ENCODE results near the gene ATP8B1. TPM values are rescaled to one million over a fixed set of nuclear protein-coding genes. Genes with fewer than 3 reads are reported as not detected.
"Not testable (repeated sequence)": the region's sequence is repeated elsewhere in the genome, so short reads cannot be mapped to it uniquely, and the experiment has no call there.

Gene ATP8B1
- total RNA-seq, 1 donor from 2014 or later = 20.8 TPM

DNA sequence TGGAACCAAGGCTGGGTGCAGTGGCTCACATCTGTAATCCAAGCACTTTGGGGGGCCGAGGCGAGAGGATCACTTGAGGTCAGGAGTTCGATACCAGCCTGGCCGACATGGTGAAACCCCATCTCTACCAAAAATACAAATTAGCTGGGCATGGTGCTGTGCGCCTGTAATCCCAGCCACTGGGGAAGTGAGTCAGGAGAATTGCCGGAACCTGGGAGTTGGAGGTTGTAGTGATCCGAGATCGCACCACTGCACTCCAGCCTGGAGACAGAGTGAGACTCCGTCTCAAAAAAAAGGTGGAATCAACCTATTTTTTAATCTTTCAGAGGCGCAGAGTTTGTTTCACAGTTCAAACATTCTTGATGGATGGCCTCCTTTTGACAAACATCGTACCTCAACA is 24.5 kb upstream of the ATP8B1 start:
- Histone ChIP-seq H3K36me3 (ENCODE audit: control insufficient read depth, insufficient read depth, low read length) (no peaks in the 10 kb centered on the region), H3K27me3 (ENCODE audit: control insufficient read depth, insufficient read depth, low read length) (no peaks in the 10 kb centered on the region), H3K4me3 (ENCODE audit: low read depth, low read length) (no peak overlapping the region)
- TF ChIP-seq, protein P1, sequence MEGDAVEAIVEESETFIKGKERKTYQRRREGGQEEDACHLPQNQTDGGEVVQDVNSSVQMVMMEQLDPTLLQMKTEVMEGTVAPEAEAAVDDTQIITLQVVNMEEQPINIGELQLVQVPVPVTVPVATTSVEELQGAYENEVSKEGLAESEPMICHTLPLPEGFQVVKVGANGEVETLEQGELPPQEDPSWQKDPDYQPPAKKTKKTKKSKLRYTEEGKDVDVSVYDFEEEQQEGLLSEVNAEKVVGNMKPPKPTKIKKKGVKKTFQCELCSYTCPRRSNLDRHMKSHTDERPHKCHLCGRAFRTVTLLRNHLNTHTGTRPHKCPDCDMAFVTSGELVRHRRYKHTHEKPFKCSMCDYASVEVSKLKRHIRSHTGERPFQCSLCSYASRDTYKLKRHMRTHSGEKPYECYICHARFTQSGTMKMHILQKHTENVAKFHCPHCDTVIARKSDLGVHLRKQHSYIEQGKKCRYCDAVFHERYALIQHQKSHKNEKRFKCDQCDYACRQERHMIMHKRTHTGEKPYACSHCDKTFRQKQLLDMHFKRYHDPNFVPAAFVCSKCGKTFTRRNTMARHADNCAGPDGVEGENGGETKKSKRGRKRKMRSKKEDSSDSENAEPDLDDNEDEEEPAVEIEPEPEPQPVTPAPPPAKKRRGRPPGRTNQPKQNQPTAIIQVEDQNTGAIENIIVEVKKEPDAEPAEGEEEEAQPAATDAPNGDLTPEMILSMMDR (IDR thresholded peaks at IDR 0.05; ENCODE audit: insufficient read depth, low read length, severe bottlenecking) = no peak
- FAIRE-seq = no peak
- no peak for DNase-seq (ENCODE audit: low read depth)

DNA sequence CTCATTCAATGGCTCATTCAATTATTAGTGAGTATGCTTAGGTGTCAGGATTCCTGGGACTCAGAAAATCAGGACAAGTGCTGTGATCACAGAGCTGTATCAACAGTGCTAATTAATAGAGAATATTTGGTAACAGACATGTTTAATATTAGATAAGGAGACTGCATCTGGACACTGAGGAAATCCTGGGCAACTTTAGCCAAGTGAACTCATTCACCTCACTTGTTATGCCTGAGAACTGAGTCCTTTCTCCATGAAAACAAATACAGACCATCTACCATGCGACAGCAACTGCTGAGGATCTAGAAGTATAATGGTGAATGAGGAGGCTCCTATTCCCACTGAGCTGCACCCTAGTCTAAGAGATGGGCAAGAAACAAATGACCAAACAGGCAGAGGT is 23.1 kb upstream of the ATP8B1 start:
- FAIRE-seq = no peak
- no peak overlapping the region for H3K4me3 ChIP-seq (ENCODE audit: low read depth, low read length)
- no peak for DNase-seq (ENCODE audit: low read depth)
- no peaks in the 10 kb centered on the region for H3K36me3 ChIP-seq (ENCODE audit: control insufficient read depth, insufficient read depth, low read length)
- TF ChIP-seq, protein P1 (IDR thresholded peaks at IDR 0.05; ENCODE audit: insufficient read depth, low read length, severe bottlenecking) = no peak
- H3K27me3 ChIP-seq (ENCODE audit: control insufficient read depth, insufficient read depth, low read length) = no peaks in the 10 kb centered on the region

DNA sequence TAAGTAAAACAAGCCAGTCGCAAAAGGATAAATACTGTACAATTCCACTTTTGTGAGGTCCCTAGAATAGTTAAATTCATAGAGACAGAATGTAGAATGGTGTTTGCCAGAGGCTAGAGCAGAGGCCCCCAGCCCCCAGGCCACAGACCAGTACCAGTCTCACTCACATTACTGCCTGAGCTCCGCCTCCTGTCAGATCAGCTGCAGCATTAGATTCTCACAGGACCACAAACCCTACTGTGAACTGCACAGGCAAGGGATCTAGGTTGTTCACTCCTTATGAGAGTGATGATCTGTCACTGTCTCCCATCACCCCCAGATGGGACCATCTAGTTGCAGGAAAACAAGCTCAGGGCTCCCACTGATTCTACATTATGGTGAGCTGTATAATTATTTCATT is 17.5 kb upstream of the ATP8B1 start:
- not testable (repeated sequence) for H3K4me3 ChIP-seq (ENCODE audit: low read depth, low read length); FAIRE-seq; H3K36me3 ChIP-seq (ENCODE audit: control insufficient read depth, insufficient read depth, low read length); H3K27me3 ChIP-seq (ENCODE audit: control insufficient read depth, insufficient read depth, low read length); DNase-seq (ENCODE audit: low read depth)

DNA sequence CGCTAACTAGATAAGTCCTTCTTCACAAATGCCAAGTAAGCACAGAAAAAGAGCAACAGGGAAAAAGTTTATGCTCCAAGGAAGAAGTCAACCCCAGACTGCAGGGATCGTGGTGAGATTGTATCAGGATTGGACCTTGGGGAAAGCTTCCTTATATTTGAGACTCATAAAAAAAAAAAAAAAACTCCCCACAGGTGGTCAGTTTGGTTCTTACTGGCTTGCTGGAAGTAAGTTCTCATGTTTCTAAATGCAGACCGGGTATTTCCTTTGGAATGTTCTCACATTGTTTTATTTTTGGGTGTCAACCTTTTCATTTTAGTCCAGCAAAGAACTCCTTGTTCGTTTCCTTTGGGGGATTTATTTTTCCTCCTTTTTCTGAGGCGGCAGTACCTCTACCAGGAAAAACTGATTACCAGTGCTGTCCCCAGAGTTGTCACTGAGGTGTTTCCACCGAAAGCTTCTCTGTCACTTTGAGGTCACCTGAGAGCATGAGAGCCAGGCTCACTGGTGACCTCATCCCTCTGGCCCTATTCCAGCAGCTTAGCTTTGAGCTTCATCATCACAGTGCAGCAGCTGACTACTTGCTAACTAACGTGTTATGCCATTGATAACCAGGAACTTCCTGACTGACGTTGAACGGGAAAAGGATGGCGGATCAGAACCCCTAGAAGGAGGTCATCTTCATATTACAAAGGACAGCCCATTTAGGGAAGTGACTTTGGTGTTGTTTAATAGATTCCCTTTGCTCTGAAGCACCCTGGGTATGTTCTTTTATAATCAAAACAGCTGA is 16.8 kb upstream of the ATP8B1 start:
- Histone ChIP-seq H3K36me3 (ENCODE audit: control insufficient read depth, insufficient read depth, low read length) (no peaks in the 10 kb centered on the region), H3K4me3 (ENCODE audit: low read depth, low read length) (no peak overlapping the region), H3K27me3 (ENCODE audit: control insufficient read depth, insufficient read depth, low read length) (no peaks in the 10 kb centered on the region)
- DNase-seq (ENCODE audit: low read depth) (peak; percentile 91), FAIRE-seq (no peak)
- TF ChIP-seq, protein P1 (IDR thresholded peaks at IDR 0.05; ENCODE audit: insufficient read depth, low read length, severe bottlenecking) = no peak

DNA sequence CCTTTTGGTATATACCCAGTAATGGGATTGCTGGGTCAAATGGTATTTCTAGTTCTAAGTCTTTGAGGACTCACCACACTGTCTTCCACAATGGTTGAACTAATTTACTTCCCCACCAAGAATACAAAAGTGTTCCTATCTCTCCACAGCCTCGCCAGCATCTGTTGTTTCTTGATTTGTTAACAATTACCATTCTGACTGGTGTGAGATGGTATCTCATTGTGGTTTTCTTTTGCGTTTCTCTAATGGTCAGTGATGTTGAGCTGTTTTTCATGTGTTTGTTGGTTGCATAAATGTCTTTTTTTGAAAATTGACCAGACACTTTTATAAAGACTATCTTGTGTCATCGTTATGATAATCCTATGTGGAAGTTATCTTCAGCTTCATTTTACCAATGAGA is 16.0 kb upstream of the ATP8B1 start:
- H3K27me3 ChIP-seq (ENCODE audit: control insufficient read depth, insufficient read depth, low read length) = no peaks in the 10 kb centered on the region
- TF ChIP-seq, protein P1 (IDR thresholded peaks at IDR 0.05; ENCODE audit: insufficient read depth, low read length, severe bottlenecking) = no peak
- FAIRE-seq = no peak
- DNase-seq (ENCODE audit: low read depth) = no peak
- no peaks in the 10 kb centered on the region for H3K36me3 ChIP-seq (ENCODE audit: control insufficient read depth, insufficient read depth, low read length)
- H3K4me3 ChIP-seq (ENCODE audit: low read depth, low read length) = no peak overlapping the region

DNA sequence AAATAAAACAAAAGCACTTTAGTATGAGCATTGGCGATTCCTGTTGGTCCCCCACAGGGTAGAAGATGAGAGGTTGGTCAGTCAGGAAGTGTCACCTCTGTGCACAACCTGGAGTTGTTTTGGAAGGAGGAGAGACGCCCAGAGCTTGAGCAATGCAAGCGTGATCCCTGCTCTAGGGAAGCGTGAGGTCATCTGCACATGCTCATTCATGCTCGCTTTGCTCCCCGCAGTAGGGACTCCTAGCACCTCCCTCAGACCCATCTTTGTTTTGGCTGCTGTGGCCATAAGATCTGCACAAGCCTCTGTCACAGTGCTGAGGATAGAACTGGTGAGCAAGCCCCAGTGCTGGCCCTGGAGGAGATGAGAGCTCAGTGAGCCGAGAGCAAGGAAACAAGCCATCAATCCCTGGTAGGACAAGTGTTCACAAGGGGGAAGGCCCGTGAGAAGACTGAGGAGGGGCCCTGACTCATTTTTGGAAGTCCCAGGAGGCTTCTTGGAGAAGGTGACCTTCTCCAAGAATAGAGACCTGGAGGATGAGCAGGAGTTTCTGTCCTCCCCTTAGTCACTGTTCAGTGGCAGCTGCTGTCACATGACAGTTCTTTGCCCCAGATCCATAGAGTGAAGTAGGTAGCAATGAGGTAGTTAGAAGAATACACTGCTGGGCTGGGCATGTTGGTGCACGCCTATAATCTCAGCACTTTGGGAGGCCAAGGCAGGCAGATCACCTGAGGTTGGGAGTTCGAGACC is 13.3 kb upstream of the ATP8B1 start:
- Histone ChIP-seq H3K27me3 (ENCODE audit: control insufficient read depth, insufficient read depth, low read length) (no peaks in the 10 kb centered on the region), H3K4me3 (ENCODE audit: low read depth, low read length) (no peak overlapping the region), H3K36me3 (ENCODE audit: control insufficient read depth, insufficient read depth, low read length) (no peaks in the 10 kb centered on the region)
- DNase-seq (ENCODE audit: low read depth) (peak; percentile 65), FAIRE-seq (no peak)
- TF ChIP-seq, protein P1 (IDR thresholded peaks at IDR 0.05; ENCODE audit: insufficient read depth, low read length, severe bottlenecking) = no peak
